GM12874 (cell line): ENCODE measurements around the gene MAGEF1.

ENCODE experiments used
- CTCF ChIP-seq: IDR thresholded peaks from 2 replicates; pipeline ENCODE4 v1.5.1; 2011; ENCODE audit warnings: low read depth, mild to moderate bottlenecking, control low read depth, low read length, moderate library complexity; ENCODE audit not compliant: insufficient read depth

The MAGEF1 gene

DNA sequence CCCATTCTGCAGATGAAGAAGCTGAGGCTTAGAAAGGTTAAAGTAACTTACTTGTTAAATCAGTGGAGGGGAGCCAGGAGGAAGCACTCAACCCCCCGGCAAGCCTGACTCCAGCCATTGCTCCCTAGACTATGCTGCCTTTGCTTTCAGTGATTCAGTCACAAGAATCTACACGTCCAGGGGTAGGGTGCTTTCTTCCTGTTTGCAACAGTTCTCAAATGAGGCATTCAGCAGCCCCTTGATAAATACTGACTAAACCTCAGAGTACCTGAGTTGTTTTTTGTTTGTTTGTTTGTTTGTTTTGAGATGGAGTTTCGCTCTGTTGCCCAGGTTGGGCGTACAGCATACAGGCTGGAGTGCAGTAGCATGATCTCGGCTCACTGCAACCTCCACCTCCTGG lies 28.6 kb downstream of the MAGEF1 start:
- TF ChIP-seq CTCF, result no peak

DNA sequence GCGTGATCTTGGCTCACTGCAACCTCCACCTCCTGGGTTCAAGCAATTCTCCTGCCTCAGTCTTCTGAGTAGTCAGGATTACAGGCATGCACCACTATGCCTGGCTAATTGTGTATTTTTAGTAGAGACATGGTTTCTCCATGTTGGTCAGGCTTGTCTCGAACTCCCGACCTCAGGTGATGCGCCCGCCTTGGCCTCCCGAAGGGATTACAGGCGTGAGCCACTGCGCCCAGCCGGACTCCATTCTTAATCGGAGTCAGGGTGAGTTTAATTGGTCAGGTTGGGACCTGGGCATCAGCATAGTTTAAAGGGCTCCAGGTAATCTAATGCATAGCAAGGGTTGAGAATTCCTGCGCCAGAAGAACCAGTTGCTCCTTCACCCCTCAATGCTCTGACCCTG lies 29.2 kb downstream of the MAGEF1 start:
- TF ChIP-seq CTCF, result no peak

DNA sequence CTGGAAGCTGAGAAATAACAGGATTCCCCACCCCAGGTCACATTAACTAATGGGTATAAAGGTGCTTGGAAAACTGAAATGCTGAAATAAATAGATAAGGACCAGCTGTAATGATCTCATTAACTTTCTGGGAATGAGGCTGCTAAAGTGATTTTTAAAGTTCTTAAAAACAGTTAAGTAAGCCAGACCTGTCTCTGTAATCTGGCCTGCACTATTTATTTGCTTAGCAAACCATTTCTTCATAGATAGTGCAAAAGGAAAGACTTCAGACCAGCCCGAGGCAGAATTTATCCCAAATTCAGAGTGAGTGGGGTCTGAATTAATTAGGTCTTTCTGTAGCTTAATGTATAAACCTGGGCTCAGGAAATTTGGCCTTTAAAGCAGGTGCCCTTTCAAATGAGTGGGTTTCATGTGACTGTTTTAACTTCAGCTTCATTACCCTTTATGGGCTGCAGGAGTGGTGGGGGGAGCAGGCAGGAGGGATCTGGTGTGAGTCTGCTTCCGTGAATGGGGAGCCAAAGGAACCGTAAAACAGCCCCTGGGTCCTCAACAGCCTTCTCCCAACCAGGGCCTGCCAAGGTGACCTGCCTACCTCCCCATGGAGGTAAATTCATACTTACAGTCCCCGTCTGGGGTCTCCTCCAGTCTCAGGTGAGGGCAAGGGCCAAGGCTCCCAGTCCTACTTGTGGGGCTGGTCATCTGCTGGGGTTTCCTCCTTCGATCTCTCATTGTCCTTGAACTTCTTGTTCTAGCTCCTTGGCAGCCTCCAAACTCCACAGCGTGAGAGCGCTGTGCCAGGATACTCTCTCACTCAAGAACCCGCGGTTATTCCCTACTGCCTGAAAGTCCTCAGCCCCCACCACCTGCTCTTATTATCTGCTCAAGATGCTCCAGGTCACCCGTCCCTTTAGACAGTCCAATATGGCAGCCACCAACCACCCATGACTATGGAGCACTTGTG lies 31.2 kb downstream of the MAGEF1 start:
- no peak for TF ChIP-seq CTCF

- no peak for TF ChIP-seq CTCF
Measured at GRCh38 chr3:184679056-184679816, 32.6 kb downstream of the MAGEF1 start.

GRCh38 chr3:184678317-184679055 lies 33.4 kb downstream of the MAGEF1 start:
- TF ChIP-seq CTCF, result no peak

DNA sequence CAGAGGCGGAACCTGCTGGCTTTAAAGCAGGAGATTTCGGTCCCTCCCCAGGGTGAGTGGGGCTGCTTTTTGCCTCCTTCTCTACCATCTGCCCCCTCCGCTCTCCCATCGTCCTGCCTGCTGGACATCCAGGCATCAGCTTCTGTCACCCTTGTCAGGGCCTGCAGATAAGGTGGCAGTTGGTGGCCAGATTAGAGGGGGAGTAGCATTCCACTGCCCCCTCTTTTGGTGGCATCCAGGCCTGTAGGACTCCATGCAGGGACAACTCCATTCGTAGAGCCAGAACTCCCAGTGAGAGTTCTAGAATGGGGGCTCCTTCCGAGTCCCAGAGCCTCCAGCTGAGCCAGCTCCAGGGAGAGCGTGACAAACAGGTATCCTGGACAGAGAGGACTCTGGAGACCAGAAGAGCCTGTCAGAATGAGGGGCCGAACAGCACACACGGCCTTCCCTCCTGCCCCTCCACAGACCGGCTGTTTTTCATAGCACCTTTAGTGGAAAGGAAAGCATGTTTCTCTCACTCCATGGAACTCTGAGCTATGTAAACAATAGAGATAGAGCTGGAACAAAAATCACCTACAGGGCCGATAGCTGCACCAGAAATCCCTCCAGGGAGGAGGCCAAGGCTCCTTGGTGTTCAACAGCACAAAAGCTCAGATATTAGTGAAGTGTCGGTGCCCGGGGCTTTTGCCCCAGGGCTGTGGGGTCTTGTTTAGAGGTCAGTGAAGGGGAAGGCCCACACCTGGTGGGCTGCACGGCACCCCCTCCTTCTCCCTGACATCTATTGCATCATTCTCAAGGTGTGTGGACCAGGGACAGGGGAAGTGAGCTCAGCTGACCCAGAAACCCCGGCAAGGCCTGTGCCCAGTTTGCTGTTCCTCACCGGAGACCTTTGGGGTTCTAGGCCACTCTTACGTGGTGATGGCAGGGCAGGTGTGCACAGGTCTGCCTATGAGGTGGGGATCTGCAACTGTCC lies 34.2 kb downstream of the MAGEF1 start:
- TF ChIP-seq CTCF, result no peak
